HG03095 (cell line): ENCODE data around the gene TRIO.
"Not testable (repeated sequence)": the region's sequence is repeated elsewhere in the genome, so short reads cannot be mapped to it uniquely, and the experiment has no call there.

ENCODE experiments used
- ATAC-seq: cut with Tn5 transposase; IDR thresholded peaks from one replicate; pipeline ENCODE4 v1.9.1; 2021; ENCODE audit warnings: moderate library complexity; ENCODE audit not compliant: unreplicated experiment

Gene TRIO

GRCh38 chr5:14142827-14143545, at the start of gene TRIO:
Gene TRIO, plus strand, starts transcription at chr5:14143342. Its CDS starts 384 bp downstream, at chr5:14143726.
- ATAC-seq = peak; percentile 43

- ATAC-seq = not testable (repeated sequence)
Measured at GRCh38 chr5:14097380-14097779, 45.8 kb upstream of the TRIO start.

GRCh38 chr5:14097998-14098471, 45.1 kb upstream of the TRIO start:
- ATAC-seq = no peak

GRCh38 chr5:14100281-14100680, 42.9 kb upstream of the TRIO start:
- ATAC-seq = no peak

- ATAC-seq = no peak
Measured at GRCh38 chr5:14101922-14102321, 41.2 kb upstream of the TRIO start.

GRCh38 chr5:14102666-14103065, 40.5 kb upstream of the TRIO start:
- ATAC-seq = no peak

- ATAC-seq = no peak
Measured at GRCh38 chr5:14105718-14106410, 37.3 kb upstream of the TRIO start.

GRCh38 chr5:14107536-14107935, 35.6 kb upstream of the TRIO start:
- no peak for ATAC-seq

- peak; percentile 68 for ATAC-seq
Measured at GRCh38 chr5:14108170-14108996, 34.8 kb upstream of the TRIO start.

GRCh38 chr5:14109041-14109747, 33.9 kb upstream of the TRIO start:
- ATAC-seq = peak; percentile 77

GRCh38 chr5:14109771-14110170, 33.4 kb upstream of the TRIO start:
- ATAC-seq = no peak

GRCh38 chr5:14110196-14110595, 32.9 kb upstream of the TRIO start:
- ATAC-seq = no peak

- ATAC-seq = no peak
Measured at GRCh38 chr5:14110680-14111079, 32.5 kb upstream of the TRIO start.

- ATAC-seq = no peak
Measured at GRCh38 chr5:14112998-14113652, 30.0 kb upstream of the TRIO start.

GRCh38 chr5:14114615-14115251, 28.4 kb upstream of the TRIO start:
- no peak for ATAC-seq

- ATAC-seq = no peak
Measured at GRCh38 chr5:14115323-14115895, 27.7 kb upstream of the TRIO start.

GRCh38 chr5:14118551-14119320, 24.4 kb upstream of the TRIO start:
- ATAC-seq = no peak

GRCh38 chr5:14120176-14120575, 23.0 kb upstream of the TRIO start:
- ATAC-seq = no peak

GRCh38 chr5:14121552-14121951, 21.6 kb upstream of the TRIO start:
- no peak for ATAC-seq
